Panc1 (cell line): Measurements from ENCODE around the gene SNCB. TPM values are rescaled to one million over a fixed set of nuclear protein-coding genes. Genes with fewer than 3 reads are reported as not detected.

Experiments
- ATAC-seq: fragments of 200-7000 bp; cut with Tn5 transposase; 2 replicates; pipeline ENCODE4 v1.9.1; 2020; ENCODE audit warnings: mild to moderate bottlenecking, moderate library complexity
- BruUV-seq: library from RNA; stranded (reverse); fragments of 400-500 nt; replicated peaks from 2 replicates; lab custom pipeline; 2021; lab: Mats Ljungman, UMichigan
- CTCF ChIA-PET: fragments of 300-600 bp; sonication (Branson Sonifier 250); formaldehyde crosslinking; loops from one replicate; lab custom pipeline; 2022; ENCODE audit warnings: antibody characterized with exemption; lab: Charles Lee
- POLR2A ChIA-PET: fragments of 300-600 bp; sonication (Branson Sonifier 250); formaldehyde crosslinking; loops from one replicate; lab custom pipeline; 2022; ENCODE audit warnings: antibody characterized with exemption; lab: Charles Lee
- DNase-seq: peaks from one replicate; pipeline ENCODE4 v3.0.0-alpha.2; 2010; ENCODE audit warnings: low read depth, low spot score
- H3K27ac ChIP-seq: 2 replicates; pipeline ENCODE4 v1.5.1; 2011; ENCODE audit warnings: mild to moderate bottlenecking, low read length, inconsistent platforms
- H3K27me3 ChIP-seq: fragments of 200-500 bp; sonication (Bioruptor generic); 2 replicates; pipeline ENCODE4 v1.6.0; 2014; ENCODE audit warnings: low read length, inconsistent platforms; ENCODE audit not compliant: control insufficient read depth, insufficient read depth
- H3K36me3 ChIP-seq: fragments of 200-500 bp; sonication (Bioruptor generic); 2 replicates; pipeline ENCODE4 v1.5.1; 2014; ENCODE audit warnings: inconsistent platforms, mild to moderate bottlenecking, low read length, moderate library complexity; ENCODE audit not compliant: control insufficient read depth, insufficient read depth
- H3K4me1 ChIP-seq: 2 replicates; pipeline ENCODE4 v1.5.1; 2011; ENCODE audit warnings: inconsistent platforms, mild to moderate bottlenecking, low read length, moderate library complexity; ENCODE audit not compliant: control insufficient read depth, insufficient read depth
- H3K4me3 ChIP-seq, 2 experiments: 2 replicates each; pipeline ENCODE4 v1.5.1; 2011 to 2012; ENCODE audit warnings: low read depth in 2 of 2, low read length in 2 of 2, mild to moderate bottlenecking in 2 of 2, inconsistent platforms in 1 of 2, moderate library complexity in 1 of 2
- H3K9me3 ChIP-seq: fragments of 200-500 bp; sonication (Bioruptor generic); 2 replicates; pipeline ENCODE4 v1.5.1; 2014; ENCODE audit warnings: low read depth, mild to moderate bottlenecking, inconsistent platforms, low read length, moderate library complexity; ENCODE audit not compliant: control insufficient read depth, insufficient read depth
- CTCF ChIP-seq: fragments of 450-650 bp; IDR thresholded peaks from 2 replicates; pipeline ENCODE4 v1.5.1; 2017; ENCODE audit warnings: mild to moderate bottlenecking
- POLR2AphosphoS5 ChIP-seq: IDR thresholded peaks from 2 replicates; pipeline ENCODE4 v1.6.1; 2012; ENCODE audit warnings: mild to moderate bottlenecking, low read depth, low read length, moderate library complexity
- REST ChIP-seq, 2 experiments: IDR thresholded peaks; 2 replicates each; pipeline ENCODE4 v1.6.1; 2011 to 2012; ENCODE audit warnings: low read depth in 2 of 2, control low read depth in 1 of 2, low read length in 1 of 2, mild to moderate bottlenecking in 1 of 2, moderate library complexity in 1 of 2; ENCODE audit not compliant: insufficient read depth in 1 of 2
- SIN3A ChIP-seq: IDR thresholded peaks from 2 replicates; pipeline ENCODE4 v1.6.1; 2012; ENCODE audit warnings: low read depth, mild to moderate bottlenecking, low read length, moderate library complexity, borderline replicate concordance; ENCODE audit not compliant: insufficient read depth
- TCF7L2 ChIP-seq: IDR thresholded peaks from 2 replicates; pipeline ENCODE4 v1.6.1; 2011; ENCODE audit warnings: mild to moderate bottlenecking, low read depth, low read length, inconsistent platforms
- in situ Hi-C: cut with HindIII; loops from 2 replicates; pipeline ENCODE4 v1.10.0; 2016; ENCODE audit warnings: low sequenced_read_pairs, low pct_unique_long_range_greater_than_20kb
- intact Hi-C: fragments of 100-400 bp; cut with micrococcal nuclease; formaldehyde crosslinking; loops from one replicate; pipeline ENCODE4 v1.10.0; 2022; ENCODE audit not compliant: unreplicated experiment
- total RNA-seq: library from RNA; stranded (reverse); gene quantifications from one replicate; pipeline ENCODE4 v1.2.1, GENCODE V29; 2021; ENCODE audit not compliant: unreplicated experiment

SNCB gene
- total RNA-seq, 1 experiment from 2014 or later: 0.77 TPM

GRCh38 chr5:176620333-176620981, 9.9 kb downstream of the SNCB start:
- in situ Hi-C loops (no loop called here), intact Hi-C loops (no loop called here)
- ATAC-seq: peak; percentile 61
- no peak for DNase-seq
- CTCF ChIA-PET: no interaction called here
- Histone ChIP-seq H3K27me3 (no peaks in the 10 kb centered on the region), H3K4me1 (peaks cover 5% of the 10 kb centered on the region; the same call in 1 of the 2 replicates), H3K9me3 (no peaks in the 10 kb centered on the region), H3K27ac (no peak overlapping the region), H3K4me3 (peak overlapping the region; percentile 32 to 48), H3K36me3 (no peaks in the 10 kb centered on the region)
- no peak for TF ChIP-seq TCF7L2
- TF ChIP-seq SIN3A: no peak
- TF ChIP-seq CTCF: no peak
- TF ChIP-seq POLR2AphosphoS5: no peak
- TF ChIP-seq REST (IDR thresholded peaks at IDR 0.05; ENCODE audit: insufficient read depth in 1 of 2, low read depth in 2 of 2, low read length in 1 of 2): no peak
- POLR2A ChIA-PET: interaction anchor here (0.6 kb wide), 1 partner anchor 17 kb away, joined by 7 read pairs; no protein-coding TSS in a partner anchor
- no TSS peak for BruUV-seq

- POLR2A ChIA-PET: interaction anchor here (0.6 kb wide), 1 partner anchor 18 kb away, joined by 7 read pairs; no protein-coding TSS in a partner anchor
- in situ Hi-C loops: no loop called here
These were observed 10.6 kb downstream of the SNCB start for GRCh38 chr5:176619569-176620332.

More at GRCh38 chr5:176619569-176620332, 10.6 kb downstream of the SNCB start:
- Histone ChIP-seq H3K4me1 (peaks cover 5% of the 10 kb centered on the region; the same call in 1 of the 2 replicates), H3K27ac (no peak overlapping the region), H3K27me3 (no peaks in the 10 kb centered on the region), H3K36me3 (no peaks in the 10 kb centered on the region), H3K9me3 (no peaks in the 10 kb centered on the region), H3K4me3 (peak overlapping the region; percentile 32 to 48)
- CTCF ChIA-PET: no interaction called here
- no TSS peak for BruUV-seq
- DNase-seq (no peak), ATAC-seq (no peak)
- intact Hi-C loops: no loop called here
- TF ChIP-seq REST (IDR thresholded peaks at IDR 0.05; ENCODE audit: insufficient read depth in 1 of 2, low read depth in 2 of 2, low read length in 1 of 2): no peak
- no peak for TF ChIP-seq POLR2AphosphoS5
- no peak for TF ChIP-seq CTCF
